Parathyroid adenoma (tissue), 2 donors: Measurements from ENCODE around the gene ACBD6.
"Not testable (repeated sequence)": the region's sequence is repeated elsewhere in the genome, so short reads cannot be mapped to it uniquely, and the experiment has no call there.

Source experiments
- H2AFZ ChIP-seq: fragments of 300-600 bp; sonication (generic); one replicate; pipeline ENCODE4 v1.7.0; 2017; ENCODE audit warnings: antibody characterized with exemption, mild to moderate bottlenecking
- H3K27ac ChIP-seq: fragments of 300-600 bp; sonication (generic); one replicate; pipeline ENCODE4 v1.7.0; 2017
- H3K27me3 ChIP-seq: fragments of 300-600 bp; sonication (generic); one replicate; pipeline ENCODE4 v1.7.0; 2017; ENCODE audit warnings: low read length; ENCODE audit not compliant: control insufficient read depth, insufficient read depth
- H3K36me3 ChIP-seq: fragments of 300-600 bp; sonication (generic); one replicate; pipeline ENCODE4 v1.7.0; 2017; ENCODE audit warnings: low read length; ENCODE audit not compliant: control insufficient read depth, insufficient read depth
- H3K4me1 ChIP-seq: fragments of 300-600 bp; sonication (generic); one replicate; pipeline ENCODE4 v1.7.0; 2017; ENCODE audit warnings: control low read depth
- H3K4me2 ChIP-seq: fragments of 300-600 bp; sonication (generic); one replicate; pipeline ENCODE4 v1.7.0; 2017; ENCODE audit warnings: low read length
- H3K4me3 ChIP-seq: fragments of 300-600 bp; sonication (generic); one replicate; pipeline ENCODE4 v1.7.0; 2017; ENCODE audit warnings: low read depth, low read length
- H3K79me2 ChIP-seq: fragments of 300-600 bp; sonication (generic); one replicate; pipeline ENCODE4 v1.7.0; 2017; ENCODE audit warnings: control low read depth
- H3K9ac ChIP-seq: fragments of 300-600 bp; sonication (generic); one replicate; pipeline ENCODE4 v1.7.0; 2017; ENCODE audit warnings: mild to moderate bottlenecking
- H3K9me3 ChIP-seq: fragments of 300-600 bp; sonication (generic); one replicate; pipeline ENCODE4 v1.7.0; 2017; ENCODE audit warnings: low read length; ENCODE audit not compliant: control insufficient read depth
- TF ChIP-seq, protein P1 (sequence below): fragments of 300-600 bp; sonication (generic); IDR thresholded peaks from one replicate; pipeline ENCODE4 v1.7.0; 2017; ENCODE audit warnings: antibody characterized with exemption, mild to moderate bottlenecking
- donor health status: primary hyperparathyroidism.

The ACBD6 gene

DNA sequence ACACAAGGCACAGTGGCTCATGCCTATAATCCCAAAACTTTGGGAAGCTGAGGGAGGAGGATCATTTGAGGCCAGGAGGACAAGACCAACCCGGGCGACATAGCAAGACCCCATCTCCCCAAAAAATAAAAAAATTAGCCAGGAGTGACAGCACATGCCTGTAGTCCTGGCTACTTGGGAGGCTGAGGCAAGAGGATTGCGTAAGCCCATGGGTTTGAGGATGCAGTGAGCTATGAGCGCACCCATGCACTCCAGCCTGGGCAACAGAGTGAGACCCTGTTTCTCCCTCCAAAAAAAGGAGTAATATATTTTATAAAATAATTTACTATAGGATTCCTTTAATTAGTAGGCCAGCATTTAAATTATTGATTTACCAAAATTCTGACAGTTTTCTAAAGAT, 89.8 kb downstream of the ACBD6 start:
- TF ChIP-seq, protein P1, sequence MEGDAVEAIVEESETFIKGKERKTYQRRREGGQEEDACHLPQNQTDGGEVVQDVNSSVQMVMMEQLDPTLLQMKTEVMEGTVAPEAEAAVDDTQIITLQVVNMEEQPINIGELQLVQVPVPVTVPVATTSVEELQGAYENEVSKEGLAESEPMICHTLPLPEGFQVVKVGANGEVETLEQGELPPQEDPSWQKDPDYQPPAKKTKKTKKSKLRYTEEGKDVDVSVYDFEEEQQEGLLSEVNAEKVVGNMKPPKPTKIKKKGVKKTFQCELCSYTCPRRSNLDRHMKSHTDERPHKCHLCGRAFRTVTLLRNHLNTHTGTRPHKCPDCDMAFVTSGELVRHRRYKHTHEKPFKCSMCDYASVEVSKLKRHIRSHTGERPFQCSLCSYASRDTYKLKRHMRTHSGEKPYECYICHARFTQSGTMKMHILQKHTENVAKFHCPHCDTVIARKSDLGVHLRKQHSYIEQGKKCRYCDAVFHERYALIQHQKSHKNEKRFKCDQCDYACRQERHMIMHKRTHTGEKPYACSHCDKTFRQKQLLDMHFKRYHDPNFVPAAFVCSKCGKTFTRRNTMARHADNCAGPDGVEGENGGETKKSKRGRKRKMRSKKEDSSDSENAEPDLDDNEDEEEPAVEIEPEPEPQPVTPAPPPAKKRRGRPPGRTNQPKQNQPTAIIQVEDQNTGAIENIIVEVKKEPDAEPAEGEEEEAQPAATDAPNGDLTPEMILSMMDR = no peak
- no peak overlapping the region for H3K4me2 ChIP-seq
- no peak overlapping the region for H2AFZ ChIP-seq
- H3K4me3 ChIP-seq = no peak overlapping the region
- H3K9ac ChIP-seq = no peak overlapping the region
- no peaks in the 10 kb centered on the region for H3K36me3 ChIP-seq
- H3K9me3 ChIP-seq = no peaks in the 10 kb centered on the region
- no peak overlapping the region for H3K27ac ChIP-seq
- H3K27me3 ChIP-seq = no peaks in the 10 kb centered on the region
- no peaks in the 10 kb centered on the region for H3K79me2 ChIP-seq
- no peaks in the 10 kb centered on the region for H3K4me1 ChIP-seq

DNA sequence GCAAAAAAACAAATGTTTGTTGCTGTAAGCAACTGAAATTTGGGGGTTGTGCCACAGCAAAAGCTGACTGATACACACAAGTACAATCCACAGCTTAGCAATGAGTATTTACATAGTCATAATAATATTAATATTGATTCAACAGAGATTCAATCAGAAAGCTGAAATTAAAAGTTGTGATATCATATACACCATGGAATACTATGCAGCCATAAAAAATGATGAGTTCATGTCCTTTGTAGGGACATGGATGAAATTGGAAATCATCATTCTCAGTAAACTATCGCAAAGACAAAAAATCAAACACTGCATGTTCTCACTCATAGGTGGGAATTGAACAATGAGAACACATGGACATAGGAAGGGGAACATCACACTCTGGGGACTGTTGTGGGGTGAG, 94.2 kb downstream of the ACBD6 start:
- H3K9me3 ChIP-seq, H3K27me3 ChIP-seq, H3K4me1 ChIP-seq, H3K4me2 ChIP-seq, H3K4me3 ChIP-seq, H3K9ac ChIP-seq, H3K27ac ChIP-seq, H3K36me3 ChIP-seq, H3K79me2 ChIP-seq, H2AFZ ChIP-seq: not testable (repeated sequence)

DNA sequence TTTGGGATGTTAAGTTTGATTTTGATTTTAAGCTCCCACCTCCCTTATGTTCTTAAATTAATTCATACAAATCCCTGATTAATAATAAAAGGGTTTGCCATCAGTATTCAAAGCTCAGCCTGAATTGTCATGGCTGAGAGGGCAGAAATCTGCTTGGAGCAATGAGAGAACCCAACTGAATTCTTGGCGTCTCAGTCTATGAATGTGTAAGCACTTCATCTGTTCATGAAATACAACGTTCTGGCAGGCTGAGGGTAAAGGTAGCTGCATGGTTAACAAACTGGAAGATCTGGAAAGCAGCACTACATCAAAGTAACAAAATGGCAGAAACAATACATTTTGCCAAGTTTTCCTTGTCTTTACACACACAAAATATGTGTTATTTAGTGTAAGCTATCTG, 95.3 kb downstream of the ACBD6 start:
- TF ChIP-seq, protein P1 = no peak
- no peaks in the 10 kb centered on the region for H3K9me3 ChIP-seq
- H2AFZ ChIP-seq = no peak overlapping the region
- no peaks in the 10 kb centered on the region for H3K4me1 ChIP-seq
- no peaks in the 10 kb centered on the region for H3K27me3 ChIP-seq
- H3K79me2 ChIP-seq = peaks cover 2% of the 10 kb centered on the region
- H3K27ac ChIP-seq = no peak overlapping the region
- H3K36me3 ChIP-seq = no peaks in the 10 kb centered on the region
- H3K4me2 ChIP-seq = no peak overlapping the region
- no peak overlapping the region for H3K4me3 ChIP-seq
- H3K9ac ChIP-seq = no peak overlapping the region

DNA sequence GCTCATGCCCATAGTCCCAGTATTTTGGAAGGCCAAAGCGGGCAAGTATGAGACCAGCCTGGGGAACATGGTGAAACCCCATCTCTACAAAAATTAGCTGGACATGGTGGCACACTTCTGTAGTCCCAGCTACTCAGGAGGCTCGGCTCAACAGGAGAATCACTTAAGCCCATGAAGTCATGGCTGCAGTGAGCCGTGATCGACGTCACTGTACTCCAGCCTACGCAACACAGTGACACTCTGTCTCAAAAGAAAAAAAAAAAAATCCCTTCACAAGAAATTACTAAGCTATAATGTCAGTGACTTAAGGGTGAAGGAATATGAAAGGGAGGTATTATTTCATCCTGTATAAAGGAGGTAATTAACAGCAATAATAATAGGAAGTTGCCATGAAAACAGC, 99.8 kb downstream of the ACBD6 start:
- Histone ChIP-seq H3K9ac (no peak overlapping the region), H2AFZ (no peak overlapping the region), H3K27me3 (no peaks in the 10 kb centered on the region), H3K79me2 (peaks cover 2% of the 10 kb centered on the region), H3K27ac (no peak overlapping the region), H3K9me3 (no peaks in the 10 kb centered on the region), H3K4me2 (no peak overlapping the region), H3K4me3 (no peak overlapping the region), H3K4me1 (no peaks in the 10 kb centered on the region), H3K36me3 (no peaks in the 10 kb centered on the region)
- TF ChIP-seq, protein P1 = no peak

DNA sequence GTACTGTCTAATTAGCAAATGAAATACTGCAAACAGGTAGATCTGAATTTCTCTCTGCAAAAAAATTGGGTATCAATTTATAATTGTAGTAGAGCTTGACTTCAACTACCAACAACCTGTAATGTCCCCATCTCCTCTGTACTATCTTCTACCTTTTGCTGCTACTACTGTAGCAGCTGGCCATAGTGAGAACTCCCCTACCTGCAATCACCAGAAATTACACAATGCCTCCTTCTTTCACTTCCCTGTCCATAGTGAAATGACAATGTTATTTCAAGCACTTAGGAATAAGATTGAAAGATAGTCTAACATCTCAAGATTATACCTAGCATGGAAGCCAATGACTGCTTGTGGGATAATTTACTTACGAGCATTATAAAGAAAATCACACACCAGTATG, 100.4 kb downstream of the ACBD6 start:
- Histone ChIP-seq H3K4me3 (no peak overlapping the region), H3K27me3 (no peaks in the 10 kb centered on the region), H2AFZ (no peak overlapping the region), H3K4me1 (no peaks in the 10 kb centered on the region), H3K9ac (no peak overlapping the region), H3K27ac (no peak overlapping the region), H3K9me3 (no peaks in the 10 kb centered on the region), H3K79me2 (peaks cover 2% of the 10 kb centered on the region), H3K36me3 (no peaks in the 10 kb centered on the region), H3K4me2 (no peak overlapping the region)
- TF ChIP-seq, protein P1 = no peak
